ENCODE data around the gene CHRND. TPM values are rescaled to one million over a fixed set of nuclear protein-coding genes. Genes with fewer than 3 reads are reported as not detected.

Gene CHRND
- total and polyA plus RNA-seq, 9 donors = 83.7 to 163 (median 138) TPM

- peaks cover 56% of the 10 kb centered on the region for H3K36me3 ChIP-seq (ENCODE audit: control insufficient read depth, insufficient read depth, low read length)
- 62% methylated on average over 6 of the region's 7 CpGs for WGBS (ENCODE audit: insufficient coverage)
- H3K27ac ChIP-seq (ENCODE audit: low read length) = no peak overlapping the region
- no peak overlapping the region for H3K4me3 ChIP-seq (ENCODE audit: low read length)
- DNase-seq = no peak
- H3K4me1 ChIP-seq (ENCODE audit: control insufficient read depth, insufficient read depth, low read length) = peaks cover 23% of the 10 kb centered on the region
- H3K9me3 ChIP-seq (replicated peaks; ENCODE audit: control insufficient read depth, low read depth, low read length) = no peaks in the 10 kb centered on the region
- H3K27me3 ChIP-seq (ENCODE audit: control insufficient read depth, insufficient read depth, low read length) = no peaks in the 10 kb centered on the region
Observed at GRCh38 chr2:232571026-232571474, 45.1 kb downstream of the CHRND start.

DNA sequence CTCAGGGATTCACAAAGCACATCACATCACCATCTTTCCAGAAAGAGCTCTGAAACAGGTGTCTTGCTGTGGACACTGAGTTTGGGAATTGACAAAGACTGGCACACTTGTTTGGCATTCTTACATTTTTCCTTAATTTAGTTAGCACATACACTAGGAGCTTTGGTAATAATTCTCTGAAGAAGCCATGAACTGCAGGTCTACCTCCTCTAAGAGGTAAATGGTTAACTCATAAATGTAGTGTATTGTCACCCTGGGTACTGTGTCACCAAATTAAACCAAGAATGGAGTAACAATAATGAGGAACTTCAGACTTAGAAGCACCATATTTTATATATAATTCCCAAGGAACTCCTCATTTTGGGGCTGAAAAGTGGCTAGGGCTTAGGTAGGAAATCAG is 47.1 kb downstream of the CHRND start:
- H3K4me3 ChIP-seq (ENCODE audit: low read length) = no peak overlapping the region
- peaks cover 49% of the 10 kb centered on the region for H3K36me3 ChIP-seq (ENCODE audit: control insufficient read depth, insufficient read depth, low read length)
- H3K27ac ChIP-seq (ENCODE audit: low read length) = no peak overlapping the region
- no peak for DNase-seq
- H3K9me3 ChIP-seq (replicated peaks; ENCODE audit: control insufficient read depth, low read depth, low read length) = no peaks in the 10 kb centered on the region
- no peaks in the 10 kb centered on the region for H3K27me3 ChIP-seq (ENCODE audit: control insufficient read depth, insufficient read depth, low read length)
- peaks cover 32% of the 10 kb centered on the region for H3K4me1 ChIP-seq (ENCODE audit: control insufficient read depth, insufficient read depth, low read length)

- no peak for DNase-seq
- Histone ChIP-seq H3K4me1 (ENCODE audit: control insufficient read depth, insufficient read depth, low read length) (peaks cover 34% of the 10 kb centered on the region), H3K36me3 (ENCODE audit: control insufficient read depth, insufficient read depth, low read length) (peaks cover 40% of the 10 kb centered on the region), H3K4me3 (ENCODE audit: low read length) (no peak overlapping the region), H3K27me3 (ENCODE audit: control insufficient read depth, insufficient read depth, low read length) (no peaks in the 10 kb centered on the region), H3K9me3 (replicated peaks; ENCODE audit: control insufficient read depth, low read depth, low read length) (no peaks in the 10 kb centered on the region), H3K27ac (ENCODE audit: low read length) (peak overlapping the region; percentile 43)
- 81% methylated on average over 6 of the region's 8 CpGs for WGBS (ENCODE audit: insufficient coverage)
Observed at GRCh38 chr2:232573771-232574435, 47.9 kb downstream of the CHRND start.

- peaks cover 31% of the 10 kb centered on the region for H3K36me3 ChIP-seq (ENCODE audit: control insufficient read depth, insufficient read depth, low read length)
- peaks cover 34% of the 10 kb centered on the region for H3K4me1 ChIP-seq (ENCODE audit: control insufficient read depth, insufficient read depth, low read length)
- H3K27me3 ChIP-seq (ENCODE audit: control insufficient read depth, insufficient read depth, low read length) = no peaks in the 10 kb centered on the region
- no CpG with 5 or more reads among the region's 5 CpGs for WGBS (ENCODE audit: insufficient coverage)
- no peak overlapping the region for H3K4me3 ChIP-seq (ENCODE audit: low read length)
- H3K9me3 ChIP-seq (replicated peaks; ENCODE audit: control insufficient read depth, low read depth, low read length) = no peaks in the 10 kb centered on the region
- peak overlapping the region; percentile 69 for H3K27ac ChIP-seq (ENCODE audit: low read length)
- DNase-seq = peak; percentile 57
Observed at GRCh38 chr2:232574674-232575403, 48.9 kb downstream of the CHRND start.

DNA sequence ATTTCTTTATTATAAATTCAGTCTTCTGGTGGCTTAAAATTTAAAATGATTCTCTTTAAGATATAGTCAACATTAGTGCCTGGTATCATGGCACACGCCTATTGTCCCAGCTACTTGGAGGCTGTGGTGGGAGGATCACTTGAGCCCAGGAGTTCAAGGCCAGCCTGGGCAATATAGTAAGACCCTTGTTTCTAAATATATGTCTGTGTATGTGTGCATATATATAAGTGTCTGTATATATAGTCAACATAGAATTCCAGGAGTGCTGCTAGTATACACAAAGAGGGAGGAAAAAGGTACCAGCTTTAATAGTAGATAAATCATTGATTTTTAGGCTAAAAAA is 49.4 kb downstream of the CHRND start:
- Histone ChIP-seq H3K36me3 (ENCODE audit: control insufficient read depth, insufficient read depth, low read length) (peaks cover 30% of the 10 kb centered on the region), H3K27me3 (ENCODE audit: control insufficient read depth, insufficient read depth, low read length) (no peaks in the 10 kb centered on the region), H3K9me3 (replicated peaks; ENCODE audit: control insufficient read depth, low read depth, low read length) (no peaks in the 10 kb centered on the region), H3K4me1 (ENCODE audit: control insufficient read depth, insufficient read depth, low read length) (peaks cover 34% of the 10 kb centered on the region), H3K27ac (ENCODE audit: low read length) (no peak overlapping the region), H3K4me3 (ENCODE audit: low read length) (no peak overlapping the region)
- no CpG with 5 or more reads among the region's 1 CpG for WGBS (ENCODE audit: insufficient coverage)
- no peak for DNase-seq

- no peak overlapping the region for H3K4me3 ChIP-seq (ENCODE audit: low read length)
- peak overlapping the region; percentile 7 for H3K27ac ChIP-seq (ENCODE audit: low read length)
- H3K36me3 ChIP-seq (ENCODE audit: control insufficient read depth, insufficient read depth, low read length) = peaks cover 34% of the 10 kb centered on the region
- WGBS (ENCODE audit: insufficient coverage) = 63% methylated on average over 2 of the region's 2 CpGs
- peaks cover 26% of the 10 kb centered on the region for H3K4me1 ChIP-seq (ENCODE audit: control insufficient read depth, insufficient read depth, low read length)
- no peak for DNase-seq
- H3K27me3 ChIP-seq (ENCODE audit: control insufficient read depth, insufficient read depth, low read length) = no peaks in the 10 kb centered on the region
- H3K9me3 ChIP-seq (replicated peaks; ENCODE audit: control insufficient read depth, low read depth, low read length) = no peaks in the 10 kb centered on the region
Observed at GRCh38 chr2:232576995-232577394, 51.0 kb downstream of the CHRND start.

DNA sequence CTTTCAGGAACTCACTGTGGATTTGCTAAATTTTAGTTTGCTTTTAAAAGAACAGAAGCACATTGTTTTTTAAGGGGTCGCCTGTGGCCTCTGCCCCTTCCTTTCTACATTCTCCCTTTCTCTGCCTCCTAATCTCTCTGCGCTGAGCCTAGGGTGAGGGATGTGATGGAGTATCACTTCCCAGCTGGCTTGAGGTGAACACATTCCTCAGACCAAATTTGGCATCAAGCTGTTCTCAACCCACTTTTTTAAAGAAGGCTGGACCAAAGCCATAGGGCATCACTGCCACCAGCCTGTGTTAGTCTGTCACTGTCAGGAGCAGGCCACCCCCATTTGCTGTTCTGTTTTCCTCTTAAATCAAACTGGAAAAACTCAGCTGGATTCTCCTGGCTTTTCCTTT is 51.9 kb downstream of the CHRND start:
- Histone ChIP-seq H3K27me3 (ENCODE audit: control insufficient read depth, insufficient read depth, low read length) (no peaks in the 10 kb centered on the region), H3K9me3 (replicated peaks; ENCODE audit: control insufficient read depth, low read depth, low read length) (no peaks in the 10 kb centered on the region), H3K36me3 (ENCODE audit: control insufficient read depth, insufficient read depth, low read length) (peaks cover 38% of the 10 kb centered on the region), H3K4me1 (ENCODE audit: control insufficient read depth, insufficient read depth, low read length) (peaks cover 26% of the 10 kb centered on the region), H3K4me3 (ENCODE audit: low read length) (no peak overlapping the region), H3K27ac (ENCODE audit: low read length) (peak overlapping the region; percentile 35)
- DNase-seq = peak; percentile 43
- no CpG with 5 or more reads among the region's 2 CpGs for WGBS (ENCODE audit: insufficient coverage)

- DNase-seq = no peak
- no peak overlapping the region for H3K27ac ChIP-seq (ENCODE audit: low read length)
- H3K4me1 ChIP-seq (ENCODE audit: control insufficient read depth, insufficient read depth, low read length) = peaks cover 26% of the 10 kb centered on the region
- H3K36me3 ChIP-seq (ENCODE audit: control insufficient read depth, insufficient read depth, low read length) = peaks cover 38% of the 10 kb centered on the region
- no peaks in the 10 kb centered on the region for H3K27me3 ChIP-seq (ENCODE audit: control insufficient read depth, insufficient read depth, low read length)
- 80% methylated on average over 1 of the region's 2 CpGs for WGBS (ENCODE audit: insufficient coverage)
- no peak overlapping the region for H3K4me3 ChIP-seq (ENCODE audit: low read length)
- H3K9me3 ChIP-seq (replicated peaks; ENCODE audit: control insufficient read depth, low read depth, low read length) = no peaks in the 10 kb centered on the region
Observed at GRCh38 chr2:232578626-232579025, 52.7 kb downstream of the CHRND start.

DNA sequence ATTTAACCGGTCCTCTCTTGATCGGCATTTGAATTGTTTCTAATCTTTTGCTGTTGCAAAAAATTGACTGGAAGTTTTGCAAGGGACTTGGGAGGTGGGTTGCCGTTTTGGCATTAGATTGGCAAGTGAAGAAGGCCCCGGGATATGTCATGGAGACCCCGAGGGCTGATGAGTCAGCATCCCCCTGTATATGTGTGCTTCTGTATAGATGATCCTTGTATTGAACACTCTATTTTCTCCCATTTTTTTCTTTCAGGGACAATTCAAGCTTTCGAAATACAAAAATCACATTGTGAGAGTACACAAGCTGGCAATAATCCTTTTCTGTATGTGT is 54.7 kb downstream of the CHRND start:
- DNase-seq = no peak
- peaks cover 40% of the 10 kb centered on the region for H3K36me3 ChIP-seq (ENCODE audit: control insufficient read depth, insufficient read depth, low read length)
- H3K4me1 ChIP-seq (ENCODE audit: control insufficient read depth, insufficient read depth, low read length) = peaks cover 11% of the 10 kb centered on the region
- 94% methylated on average over 3 of the region's 6 CpGs for WGBS (ENCODE audit: insufficient coverage)
- H3K9me3 ChIP-seq (replicated peaks; ENCODE audit: control insufficient read depth, low read depth, low read length) = peaks cover 2% of the 10 kb centered on the region
- no peak overlapping the region for H3K27ac ChIP-seq (ENCODE audit: low read length)
- H3K4me3 ChIP-seq (ENCODE audit: low read length) = no peak overlapping the region
- no peaks in the 10 kb centered on the region for H3K27me3 ChIP-seq (ENCODE audit: control insufficient read depth, insufficient read depth, low read length)

DNA sequence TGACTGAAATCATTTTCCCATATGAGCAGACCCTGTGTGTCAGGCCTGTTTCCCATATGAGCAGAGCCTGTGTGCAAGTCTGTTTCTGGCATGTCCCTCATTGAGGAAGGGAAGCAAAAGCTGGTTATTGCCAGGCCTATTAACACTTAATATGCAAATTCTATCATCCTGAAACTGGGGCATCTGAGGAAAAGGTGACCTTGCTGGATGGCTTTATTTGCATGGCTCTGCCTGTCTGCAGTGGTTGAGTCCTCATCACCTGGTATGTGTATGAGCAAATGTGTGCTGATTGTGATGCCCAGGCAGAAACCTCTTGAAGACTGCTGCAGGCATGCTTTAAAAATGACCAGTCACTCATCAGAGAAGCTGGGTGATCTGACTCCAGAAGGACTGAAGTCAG is 55.8 kb downstream of the CHRND start:
- no peak for DNase-seq
- peaks cover 40% of the 10 kb centered on the region for H3K36me3 ChIP-seq (ENCODE audit: control insufficient read depth, insufficient read depth, low read length)
- peaks cover 2% of the 10 kb centered on the region for H3K9me3 ChIP-seq (replicated peaks; ENCODE audit: control insufficient read depth, low read depth, low read length)
- no peak overlapping the region for H3K4me3 ChIP-seq (ENCODE audit: low read length)
- no peak overlapping the region for H3K27ac ChIP-seq (ENCODE audit: low read length)
- H3K4me1 ChIP-seq (ENCODE audit: control insufficient read depth, insufficient read depth, low read length) = peaks cover 11% of the 10 kb centered on the region
- H3K27me3 ChIP-seq (ENCODE audit: control insufficient read depth, insufficient read depth, low read length) = no peaks in the 10 kb centered on the region
